Activated CD4-positive, alpha-beta T cell treated with anti-CD3 and anti-CD28 coated beads, Interleukin-2, amount 50 U/mL, for 24 hours (primary cell): ENCODE data around the gene RBFA.

ENCODE experiments used
- DNase-seq, 2 donors: peaks; one replicate each; pipeline ENCODE4 v3.0.0-alpha.2; 2020; ENCODE audit warnings: low read depth in 1 of 2, low spot score in 1 of 2

Gene RBFA

DNA sequence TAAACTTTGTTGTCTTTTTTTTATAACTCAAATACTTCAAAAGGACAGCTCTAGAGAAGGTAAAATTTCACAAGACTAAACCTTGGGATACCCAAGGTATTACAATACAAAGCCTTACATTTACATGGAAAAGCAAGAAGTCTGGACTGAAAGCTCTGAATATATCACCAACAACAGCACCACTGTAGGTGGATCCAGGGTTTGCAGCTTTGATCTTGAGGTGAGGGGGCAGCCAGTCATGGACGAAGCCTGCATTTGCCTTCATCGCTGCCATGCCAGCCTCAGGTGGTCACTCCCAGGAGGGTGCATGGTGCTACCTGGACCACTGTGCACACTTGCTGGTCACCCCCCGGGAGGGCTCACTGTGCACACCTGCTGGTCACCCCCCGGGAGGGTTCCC lies 36.6 kb downstream of the RBFA start:
- no peak for DNase-seq

DNA sequence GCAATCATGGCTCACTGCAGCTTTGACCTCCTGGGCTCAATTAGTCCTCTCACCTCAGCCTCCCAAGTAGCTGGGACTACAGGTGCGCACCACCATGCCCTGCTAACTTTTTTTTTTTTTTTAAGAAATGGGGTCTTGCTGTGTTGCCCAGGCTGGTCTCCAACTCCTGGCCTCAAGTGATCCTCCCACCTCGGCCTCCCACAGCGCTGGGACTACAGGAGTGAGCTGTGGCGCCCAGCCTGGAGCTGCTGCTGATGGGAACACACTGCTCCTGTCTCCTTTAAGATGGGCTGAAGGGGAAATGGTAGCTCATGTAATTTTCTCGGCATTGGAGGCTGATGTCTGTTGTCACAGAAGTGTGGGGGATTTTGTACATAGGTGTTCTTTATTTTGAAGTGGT lies 39.9 kb downstream of the RBFA start:
- DNase-seq: no peak

DNA sequence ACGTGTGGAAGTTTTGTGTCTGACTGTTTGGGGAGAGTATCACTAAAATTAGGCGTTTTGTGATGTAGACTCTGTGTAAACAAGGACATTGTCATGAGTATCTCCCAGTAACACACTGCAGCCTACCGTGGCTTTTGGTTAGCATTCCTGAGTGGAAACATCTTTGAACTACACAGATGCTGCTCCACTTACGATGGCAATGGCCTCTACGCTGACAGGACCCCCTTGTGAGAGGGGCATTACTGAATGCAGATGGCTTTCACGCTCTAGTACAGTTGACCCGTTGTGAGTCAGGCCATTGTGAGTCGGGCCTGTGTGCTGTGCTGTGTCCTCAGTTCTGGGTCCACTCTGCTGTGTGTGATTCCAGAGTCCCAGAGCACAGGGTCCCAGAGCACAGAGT lies 40.5 kb downstream of the RBFA start:
- DNase-seq: no peak

GRCh38 chr18:80075940-80076339 lies 41.7 kb downstream of the RBFA start:
- no peak for DNase-seq

GRCh38 chr18:80076379-80076778 lies 42.1 kb downstream of the RBFA start:
- DNase-seq: no peak

GRCh38 chr18:80077873-80078272 lies 43.6 kb downstream of the RBFA start:
- DNase-seq: no peak
